CD4-positive, alpha-beta T cell treated with Interleukin-12 subunit alpha and Interleukin-12 subunit beta, for 1 hour (primary cell): ENCODE measurements around the gene KNL1.
"Not testable (repeated sequence)": the region's sequence is repeated elsewhere in the genome, so short reads cannot be mapped to it uniquely, and the experiment has no call there.

Experiments
- DNase-seq: peaks from one replicate; pipeline ENCODE4 v3.0.0-alpha.2; 2020

The KNL1 gene

DNA sequence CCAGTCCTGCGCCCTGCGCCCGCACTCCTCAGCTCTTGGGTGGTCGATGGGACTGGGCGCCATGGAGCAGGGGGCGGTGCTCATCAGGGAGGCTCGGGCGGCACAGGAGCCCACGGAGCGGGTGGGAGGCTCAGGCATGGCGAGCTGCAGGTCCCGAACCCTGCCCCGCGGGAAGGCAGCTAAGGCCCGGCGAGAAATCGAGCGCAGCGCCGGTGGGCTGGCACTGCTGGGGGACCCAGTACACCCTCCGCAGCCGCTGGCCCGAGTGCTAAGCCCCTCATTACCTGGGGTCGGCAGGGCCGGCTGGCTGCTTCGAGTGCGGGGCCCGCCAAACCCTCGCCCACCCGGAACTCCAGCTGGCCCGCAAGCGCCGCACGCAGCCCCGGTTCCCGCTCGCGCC, 82.9 kb downstream of the KNL1 start:
- not testable (repeated sequence) for DNase-seq

DNA sequence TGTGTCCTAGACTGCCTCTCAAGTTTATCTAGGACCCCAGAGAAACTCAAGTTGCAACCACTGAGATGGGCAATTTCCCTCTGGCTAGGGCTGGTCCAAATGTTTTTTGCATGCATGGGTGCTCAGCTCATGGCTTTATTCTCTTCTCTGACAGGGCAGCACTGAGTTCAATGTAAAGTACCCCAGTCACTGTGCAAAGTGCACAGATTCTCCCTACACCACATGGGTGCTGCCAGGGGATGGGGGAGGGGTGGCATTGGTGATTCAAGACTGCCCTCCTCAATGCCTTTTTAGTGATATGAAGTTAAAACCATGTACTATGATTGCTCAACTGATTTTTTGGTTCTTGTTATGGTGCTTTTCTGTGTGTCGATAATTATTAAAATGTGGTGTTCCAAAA, 86.1 kb downstream of the KNL1 start:
- DNase-seq, result no peak

DNA sequence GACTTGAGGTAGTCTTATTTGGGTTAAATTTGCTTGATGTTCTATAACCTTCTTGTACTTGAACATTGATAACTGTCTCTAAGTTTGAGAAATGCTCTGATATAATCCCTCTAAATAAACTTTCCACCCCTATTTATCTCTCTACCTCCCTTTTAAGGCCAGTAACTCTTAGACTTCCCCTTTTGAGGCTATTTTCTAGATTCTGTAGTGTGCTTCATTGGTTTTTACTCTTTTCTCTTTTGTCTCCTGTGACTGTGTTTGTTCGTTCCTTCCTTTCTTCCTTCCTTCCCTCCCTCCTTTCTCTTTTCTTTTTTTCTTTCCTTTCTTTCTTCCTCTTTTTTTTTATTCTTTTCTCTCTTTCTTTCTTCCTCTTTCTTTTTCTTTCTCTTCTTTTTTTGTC, 86.9 kb downstream of the KNL1 start:
- DNase-seq, result not testable (repeated sequence)

DNA sequence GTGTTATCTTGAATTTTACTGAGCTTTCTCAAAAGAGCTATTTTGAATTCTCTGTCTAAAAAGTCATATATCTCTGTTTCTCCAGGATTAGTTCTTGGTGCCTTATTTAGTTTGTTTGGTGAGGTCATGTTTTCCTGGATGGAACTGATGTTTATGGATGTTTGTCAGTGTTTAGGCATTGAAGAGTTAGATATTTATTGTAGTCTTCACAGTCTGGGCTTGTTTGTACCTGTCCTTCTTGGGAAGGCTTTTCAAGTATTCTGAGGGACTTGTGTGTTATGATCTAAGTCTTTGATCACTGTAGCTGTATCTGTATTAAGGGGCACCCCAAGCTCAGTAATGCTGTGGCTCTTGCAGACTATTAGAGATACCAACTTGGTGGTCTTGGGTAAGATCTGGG, 90.3 kb downstream of the KNL1 start:
- DNase-seq, result no peak

DNA sequence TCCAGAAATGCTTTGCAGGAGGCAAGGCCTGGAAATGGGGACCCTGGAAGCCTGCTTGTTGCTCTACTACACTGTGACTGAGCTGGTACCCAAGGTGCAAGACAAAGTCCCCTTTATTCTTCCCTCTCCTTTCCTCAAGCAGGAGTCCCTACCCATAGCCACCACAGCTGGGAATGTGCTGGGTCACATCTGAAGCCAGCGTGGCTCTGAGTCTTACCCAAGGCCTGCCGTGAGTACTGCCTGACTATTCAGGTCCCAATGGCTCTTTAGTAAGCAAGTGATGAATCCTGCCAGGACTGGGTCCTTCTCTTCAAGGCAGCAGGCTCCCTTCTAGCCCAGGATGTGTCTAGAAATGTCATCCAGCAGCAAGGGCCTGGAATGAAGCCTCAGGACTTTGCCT, 91.3 kb downstream of the KNL1 start:
- DNase-seq, result no peak

DNA sequence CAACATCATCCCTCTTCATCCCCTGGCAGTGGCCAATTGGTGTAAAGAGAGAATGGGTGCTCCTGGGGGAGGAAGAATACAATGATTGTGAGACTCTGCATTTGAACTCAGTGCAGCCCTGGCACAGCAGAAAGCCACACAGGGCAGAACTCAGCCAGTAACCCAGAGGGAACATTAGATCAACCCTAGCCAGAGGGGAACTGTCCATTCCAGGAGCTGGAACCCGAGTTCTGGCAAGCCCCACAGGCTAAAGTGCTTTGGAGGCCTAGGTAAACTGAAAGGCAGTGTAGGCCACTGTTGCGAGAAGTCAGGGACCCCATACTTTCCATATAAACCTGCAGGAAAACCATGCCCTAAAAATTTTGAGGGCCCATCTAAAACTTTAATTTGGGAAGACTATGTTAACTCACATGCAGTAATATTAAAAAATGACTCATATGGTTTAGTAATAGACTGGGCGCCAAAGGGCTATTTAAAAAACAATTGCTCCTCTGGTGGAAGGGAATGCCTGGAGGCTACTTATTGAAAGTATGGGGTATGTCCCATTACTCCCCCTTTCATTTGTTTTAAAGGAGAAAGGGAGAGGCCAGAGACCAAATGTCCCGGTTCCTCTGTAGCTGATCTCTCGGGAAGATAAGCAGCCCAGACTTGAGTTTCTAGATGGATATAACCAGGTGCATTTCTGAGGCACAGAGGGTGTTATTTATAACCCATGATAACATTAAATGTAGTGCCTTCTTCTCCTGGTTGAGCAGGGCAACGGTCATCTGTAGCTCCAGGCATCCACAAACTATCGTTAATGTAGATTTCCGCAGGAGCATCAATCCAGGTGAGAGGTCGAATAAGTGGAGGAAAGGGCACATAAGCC, 95.1 kb downstream of the KNL1 start:
- DNase-seq, result no peak

DNA sequence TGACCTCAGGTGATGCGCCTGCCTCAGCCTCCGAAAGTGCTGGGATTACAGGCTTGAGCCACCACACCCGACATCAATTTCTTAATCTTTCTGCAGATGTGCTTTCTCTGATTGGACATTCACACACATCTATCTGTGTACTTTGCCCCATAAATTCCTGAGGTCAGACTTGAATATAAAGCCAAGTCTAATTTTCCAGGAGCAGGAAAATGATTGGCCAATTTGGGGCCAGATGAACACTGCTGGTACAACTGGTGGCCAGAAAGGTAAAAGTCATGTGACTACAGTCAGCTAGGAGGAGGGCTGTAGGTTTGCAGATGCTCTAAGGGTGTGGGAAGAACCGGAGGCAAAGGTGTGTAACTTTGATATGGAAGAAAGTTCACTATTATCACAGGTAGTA, 97.7 kb downstream of the KNL1 start:
- DNase-seq, result no peak

DNA sequence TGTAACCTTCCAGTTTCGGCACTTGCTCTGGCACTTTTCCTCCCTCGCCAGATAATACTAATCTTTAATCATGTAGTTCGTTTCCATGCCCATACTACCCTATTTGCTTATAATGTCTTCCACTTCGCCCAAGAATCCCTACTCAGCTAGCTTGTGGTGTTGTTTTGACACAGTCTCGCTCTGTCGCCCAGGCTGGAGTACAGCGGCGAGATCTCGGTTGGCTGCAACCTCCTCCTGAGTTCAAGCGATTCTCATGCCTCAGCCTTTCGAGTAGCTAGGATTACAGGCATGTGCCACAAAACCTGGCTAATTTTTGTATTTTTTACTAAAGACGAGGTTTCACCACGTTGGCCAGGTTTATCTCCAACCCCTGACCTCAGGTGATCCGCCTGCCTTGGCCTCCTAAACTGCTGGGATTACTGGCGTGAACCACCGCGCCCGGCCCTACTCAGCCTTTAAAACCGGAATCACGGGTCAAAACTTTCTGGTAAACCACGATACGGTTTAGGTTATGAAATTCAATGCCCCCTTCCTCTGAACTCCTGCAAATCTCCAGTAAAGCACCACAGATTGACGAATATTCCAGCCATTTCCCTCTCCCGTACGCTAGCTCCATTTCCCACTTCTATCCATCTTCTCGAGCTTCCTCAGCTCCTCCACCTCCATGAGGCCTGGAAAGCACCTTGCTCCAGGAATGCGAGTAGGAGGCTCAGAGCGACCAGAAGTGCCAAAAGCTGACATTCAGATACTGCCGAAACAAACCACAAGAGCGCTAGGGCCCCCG, 100.0 kb downstream of the KNL1 start:
- DNase-seq, result no peak

DNA sequence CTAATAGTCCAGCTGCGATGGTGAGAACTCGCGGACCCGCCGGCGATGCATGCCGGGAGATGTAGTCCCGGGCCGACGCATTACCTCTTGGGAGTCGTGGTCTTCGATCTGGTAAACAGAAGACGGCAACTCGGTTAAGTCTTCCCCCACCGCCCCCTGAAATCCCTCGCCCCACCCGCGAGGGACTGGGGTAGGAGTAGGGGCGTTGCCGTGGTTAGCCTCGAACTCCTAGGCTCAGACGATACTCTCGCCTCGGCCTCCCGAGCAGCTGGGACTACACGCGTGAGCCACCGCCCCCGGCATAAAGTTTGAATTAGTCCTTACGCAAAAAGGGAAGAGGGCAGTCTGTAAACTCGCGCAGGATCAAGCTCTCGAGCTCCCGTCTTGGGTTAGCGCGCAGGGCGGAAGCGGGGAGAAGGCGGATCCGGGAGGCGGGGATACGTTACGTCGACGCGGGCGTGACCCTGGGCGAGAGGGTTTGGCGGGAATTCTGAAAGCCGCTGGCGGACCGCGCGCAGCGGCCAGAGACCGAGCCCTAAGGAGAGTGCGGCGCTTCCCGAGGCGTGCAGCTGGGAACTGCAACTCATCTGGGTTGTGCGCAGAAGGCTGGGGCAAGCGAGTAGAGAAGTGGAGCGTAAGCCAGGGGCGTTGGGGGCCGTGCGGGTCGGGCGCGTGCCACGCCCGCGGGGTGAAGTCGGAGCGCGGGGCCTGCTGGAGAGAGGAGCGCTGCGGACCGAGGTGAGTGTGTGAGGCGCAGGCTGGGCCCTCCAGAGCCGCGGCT, 100.8 kb downstream of the KNL1 start, which contains the start of gene RAD51:
RAD51 (plus strand) TSS at position 487 of the 781 bp plus-strand sequence. CDS start 3,585 bp downstream, outside the sequence.
- DNase-seq, result peak; percentile 92

DNA sequence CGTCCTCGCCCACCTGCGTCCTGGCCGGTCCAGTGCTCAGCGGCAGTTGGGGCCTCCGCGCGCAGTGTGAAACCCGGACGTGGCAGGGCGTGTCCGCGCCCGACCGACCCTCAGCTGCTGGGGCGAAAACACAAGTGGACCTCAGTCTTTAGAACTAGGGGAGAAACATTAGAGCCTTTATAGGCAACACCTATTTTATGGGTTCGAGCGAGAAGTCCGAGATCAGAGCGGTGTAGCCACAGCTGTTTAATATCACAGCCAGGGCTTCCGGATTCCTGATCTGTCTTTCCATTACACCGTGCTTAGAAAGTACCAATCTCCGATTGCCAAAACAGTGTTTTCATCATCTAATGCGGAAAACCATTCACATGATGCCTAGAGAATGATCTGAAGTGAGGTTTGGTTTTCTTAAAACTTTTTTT, 101.4 kb downstream of the KNL1 start:
- peak; percentile 25 for DNase-seq

DNA sequence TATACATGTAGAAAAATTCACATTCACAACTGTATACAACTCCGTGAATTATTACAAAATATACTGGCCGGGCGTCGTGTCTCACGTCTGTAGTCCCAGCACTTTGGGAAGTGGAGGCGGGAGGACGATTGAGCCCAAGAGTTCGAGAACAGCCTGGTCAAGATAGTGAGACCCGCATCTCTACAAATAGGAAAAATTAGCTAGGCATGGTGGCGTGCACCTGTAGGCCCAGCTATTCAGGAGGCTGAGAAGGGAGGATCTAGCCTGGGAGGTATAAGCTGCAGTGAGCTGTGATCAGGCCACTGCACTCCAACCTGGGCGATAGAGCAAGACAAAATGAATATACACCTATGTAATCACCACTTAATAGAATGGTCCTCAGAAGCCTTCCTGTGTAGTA, 102.2 kb downstream of the KNL1 start:
- DNase-seq, result no peak

DNA sequence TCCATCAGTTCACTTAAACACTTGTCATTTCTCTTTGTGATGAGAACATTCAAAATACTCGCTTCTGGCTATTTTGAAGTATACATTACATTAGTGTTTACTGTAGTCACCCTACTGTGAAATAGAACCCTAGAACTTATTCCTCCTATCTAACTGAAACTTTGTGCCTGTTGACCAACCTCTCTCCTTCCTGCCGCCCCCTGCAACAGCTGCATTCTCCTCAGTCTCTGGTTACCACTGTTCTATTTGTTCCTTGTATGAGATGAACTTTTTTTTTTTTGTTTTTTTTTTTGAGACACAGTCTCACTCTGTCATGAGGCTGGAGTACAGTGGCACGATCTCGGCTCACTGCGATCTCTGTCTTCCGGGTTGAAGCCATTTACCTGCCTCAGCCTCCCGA, 103.9 kb downstream of the KNL1 start:
- no peak for DNase-seq

DNA sequence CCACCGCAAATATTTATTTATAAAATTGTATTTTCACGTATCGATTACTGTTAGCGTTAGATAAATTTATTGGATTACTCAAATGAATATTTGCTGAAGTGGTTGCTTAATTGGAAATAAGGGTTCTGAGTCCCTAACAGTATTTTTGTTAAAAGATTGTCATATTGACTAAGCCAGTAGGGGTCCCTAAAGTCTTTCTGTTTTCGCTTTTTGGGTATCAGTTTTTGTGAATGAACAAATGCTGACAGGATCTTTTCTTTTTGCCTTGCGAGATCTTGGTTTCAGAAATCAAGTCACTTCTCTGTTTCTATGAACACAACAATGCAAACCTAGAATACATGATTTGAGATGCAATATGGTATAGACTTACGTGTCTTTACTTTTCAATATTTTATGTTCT, 108.0 kb downstream of the KNL1 start:
- peak; percentile 54 for DNase-seq

DNA sequence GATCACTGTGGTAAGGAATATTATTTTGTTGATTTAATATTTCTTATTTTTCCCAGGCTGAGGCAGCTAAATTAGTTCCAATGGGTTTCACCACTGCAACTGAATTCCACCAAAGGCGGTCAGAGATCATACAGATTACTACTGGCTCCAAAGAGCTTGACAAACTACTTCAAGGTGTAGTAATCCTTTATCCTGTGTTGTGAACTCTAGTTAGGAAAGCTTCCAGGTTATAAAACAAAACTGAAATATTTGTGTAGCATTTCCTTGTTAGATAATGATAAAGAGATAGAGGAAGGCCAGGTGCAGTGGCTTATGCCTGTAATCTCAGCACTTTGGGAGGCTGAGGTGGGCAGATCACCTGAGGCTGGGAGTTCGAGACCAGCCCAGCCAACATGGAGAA, 112.1 kb downstream of the KNL1 start:
- no peak for DNase-seq
